Glutamatergic neuron (in vitro differentiated cells): ENCODE measurements around the gene UNC13A. TPM values are rescaled to one million over a fixed set of nuclear protein-coding genes. Genes with fewer than 3 reads are reported as not detected.
A peak's percentile ranks its signal among the peaks of the same experiment; 100 is the strongest.

ENCODE experiments used
- DNase-seq: peaks from one replicate; pipeline ENCODE4 v3.0.0; 2022
- H3K27ac Mint-ChIP-seq: one replicate; pipeline ENCODE4 v1.8.0; 2020; ENCODE audit warnings: mild to moderate bottlenecking, mixed read lengths, inconsistent platforms; ENCODE audit not compliant: unreplicated experiment
- H3K27me3 Mint-ChIP-seq: one replicate; pipeline ENCODE4 v1.8.0; 2020; ENCODE audit warnings: mild to moderate bottlenecking, moderate library complexity, mixed read lengths, inconsistent platforms; ENCODE audit not compliant: unreplicated experiment
- H3K36me3 Mint-ChIP-seq: one replicate; pipeline ENCODE4 v1.8.0; 2020; ENCODE audit warnings: mild to moderate bottlenecking, mixed read lengths, inconsistent platforms; ENCODE audit not compliant: unreplicated experiment
- H3K4me1 Mint-ChIP-seq: one replicate; pipeline ENCODE4 v1.8.0; 2020; ENCODE audit warnings: mild to moderate bottlenecking, low read depth, mixed read lengths, inconsistent platforms; ENCODE audit not compliant: unreplicated experiment
- H3K4me3 Mint-ChIP-seq: one replicate; pipeline ENCODE4 v1.8.0; 2020; ENCODE audit warnings: mild to moderate bottlenecking, mixed read lengths, inconsistent platforms; ENCODE audit not compliant: unreplicated experiment
- H3K9me3 Mint-ChIP-seq: one replicate; pipeline ENCODE4 v1.8.0; 2020; ENCODE audit warnings: mild to moderate bottlenecking, moderate library complexity, mixed read lengths, inconsistent platforms; ENCODE audit not compliant: unreplicated experiment
- total RNA-seq: library from RNA; stranded (reverse); fragmentation: NEBNext Ultra II Directional; extraction: Animal tissue kit (Norgen Biotek cat#: 25700); gene quantifications from one replicate; pipeline ENCODE4 v1.2.1, GENCODE V29; 2021; ENCODE audit not compliant: unreplicated experiment
- TF ChIP-seq, protein P1 (sequence below): fragments of 200-600 bp; sonication (generic); IDR thresholded peaks from one replicate; pipeline ENCODE4 v1.5.0; 2021; ENCODE audit not compliant: partially characterized antibody, unreplicated experiment

The UNC13A gene
- total RNA-seq, 1 donor from 2014 or later = 79.7 TPM

DNA sequence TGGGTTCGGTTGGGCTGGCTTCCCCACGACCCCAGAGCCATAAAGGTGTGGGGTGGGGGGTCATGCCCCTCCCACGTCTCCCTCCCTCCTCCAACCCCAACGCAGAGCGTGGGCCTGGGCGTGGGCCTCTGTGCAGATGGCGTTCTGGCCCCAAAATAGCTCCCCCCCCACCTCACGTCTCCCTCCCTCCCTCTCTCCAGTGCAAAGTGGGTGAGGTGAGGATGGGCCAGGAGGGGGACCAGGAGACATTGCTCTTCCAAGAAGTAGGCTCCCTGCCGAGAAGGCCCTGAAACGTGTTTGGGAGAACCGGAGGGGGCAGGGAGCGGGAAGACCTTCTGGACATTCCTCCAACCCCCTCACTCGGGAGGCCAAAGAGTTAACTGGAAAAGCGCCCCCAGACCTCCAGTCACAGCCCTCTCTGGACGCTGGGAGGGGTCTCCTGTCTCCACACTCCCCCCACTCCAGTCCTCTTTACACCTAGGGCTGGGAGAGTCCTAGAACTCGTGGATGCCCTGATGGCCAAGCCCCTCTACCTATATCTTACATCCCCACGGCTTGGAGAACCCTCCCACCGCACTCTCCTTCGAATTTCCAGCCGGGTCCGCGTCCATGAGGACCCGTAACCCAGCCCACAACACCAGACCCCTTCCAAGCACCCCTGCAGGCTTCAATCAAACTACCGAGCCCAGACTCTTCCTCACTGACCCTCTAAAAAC lies 855 bp downstream of the UNC13A start:
- H3K9me3 Mint-ChIP-seq = no peaks in the 10 kb centered on the region
- peaks cover 2% of the 10 kb centered on the region for H3K27me3 Mint-ChIP-seq
- peaks cover 4% of the 10 kb centered on the region for H3K36me3 Mint-ChIP-seq
- DNase-seq = peak; percentile 27
- peak overlapping the region; percentile 99 for H3K4me3 Mint-ChIP-seq
- peak overlapping the region; percentile 63 for H3K27ac Mint-ChIP-seq
- peaks cover 4% of the 10 kb centered on the region for H3K4me1 Mint-ChIP-seq
- TF ChIP-seq, protein P1, sequence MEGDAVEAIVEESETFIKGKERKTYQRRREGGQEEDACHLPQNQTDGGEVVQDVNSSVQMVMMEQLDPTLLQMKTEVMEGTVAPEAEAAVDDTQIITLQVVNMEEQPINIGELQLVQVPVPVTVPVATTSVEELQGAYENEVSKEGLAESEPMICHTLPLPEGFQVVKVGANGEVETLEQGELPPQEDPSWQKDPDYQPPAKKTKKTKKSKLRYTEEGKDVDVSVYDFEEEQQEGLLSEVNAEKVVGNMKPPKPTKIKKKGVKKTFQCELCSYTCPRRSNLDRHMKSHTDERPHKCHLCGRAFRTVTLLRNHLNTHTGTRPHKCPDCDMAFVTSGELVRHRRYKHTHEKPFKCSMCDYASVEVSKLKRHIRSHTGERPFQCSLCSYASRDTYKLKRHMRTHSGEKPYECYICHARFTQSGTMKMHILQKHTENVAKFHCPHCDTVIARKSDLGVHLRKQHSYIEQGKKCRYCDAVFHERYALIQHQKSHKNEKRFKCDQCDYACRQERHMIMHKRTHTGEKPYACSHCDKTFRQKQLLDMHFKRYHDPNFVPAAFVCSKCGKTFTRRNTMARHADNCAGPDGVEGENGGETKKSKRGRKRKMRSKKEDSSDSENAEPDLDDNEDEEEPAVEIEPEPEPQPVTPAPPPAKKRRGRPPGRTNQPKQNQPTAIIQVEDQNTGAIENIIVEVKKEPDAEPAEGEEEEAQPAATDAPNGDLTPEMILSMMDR = no peak

DNA sequence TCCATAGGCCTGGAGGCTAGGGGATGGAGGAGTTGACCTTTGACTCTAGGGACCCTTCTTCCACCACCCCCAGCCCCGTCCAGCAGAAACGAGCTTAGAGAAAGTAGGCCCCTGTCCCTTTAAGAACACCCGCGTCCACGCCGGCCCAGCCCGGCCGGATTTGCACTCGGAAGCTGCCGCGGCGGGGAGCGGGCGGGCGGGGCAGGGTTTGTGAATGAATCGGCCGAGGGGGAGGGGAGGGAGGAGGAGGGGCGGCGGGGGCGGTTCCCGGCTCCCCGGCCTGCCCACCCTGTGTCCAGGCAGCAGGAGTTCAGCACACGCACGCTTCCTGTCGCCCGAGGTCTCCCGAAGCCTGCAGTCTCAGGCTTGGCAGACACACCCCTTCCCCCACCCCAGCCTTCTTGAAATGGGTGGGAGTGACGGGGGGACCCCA lies 1.5 kb downstream of the UNC13A start:
- Mint-ChIP-seq H3K9me3 (no peaks in the 10 kb centered on the region), H3K4me3 (peak overlapping the region; percentile 99), H3K4me1 (peaks cover 6% of the 10 kb centered on the region), H3K27ac (no peak overlapping the region), H3K27me3 (peaks cover 2% of the 10 kb centered on the region), H3K36me3 (peaks cover 6% of the 10 kb centered on the region)
- TF ChIP-seq, protein P1 = no peak
- DNase-seq = peak; percentile 82

DNA sequence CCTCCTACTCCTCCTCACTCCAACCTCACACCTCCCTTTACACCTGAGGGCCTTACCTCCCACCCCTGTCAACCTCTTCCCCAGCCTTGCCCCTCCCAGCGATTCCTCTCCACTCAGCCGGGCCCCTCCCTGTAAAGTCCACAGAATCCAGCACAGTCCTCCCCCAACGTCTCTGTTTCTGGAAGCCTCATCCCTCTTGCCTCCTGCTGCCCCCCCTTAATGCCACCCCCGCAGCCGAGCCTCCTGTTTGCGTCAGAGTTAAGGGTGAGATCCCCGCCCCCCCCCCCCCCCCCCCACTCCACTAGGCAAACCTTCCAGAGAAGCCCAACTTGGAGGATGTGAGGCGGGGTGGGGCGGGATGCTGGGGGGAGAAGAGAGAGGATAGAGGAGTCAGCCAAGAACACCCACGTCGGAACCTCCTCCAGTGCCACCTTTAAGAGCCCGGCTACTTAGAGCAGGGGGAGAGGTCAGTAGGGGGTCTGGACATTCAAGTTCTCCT lies 2.1 kb downstream of the UNC13A start:
- H3K9me3 Mint-ChIP-seq = peaks cover 4% of the 10 kb centered on the region
- H3K4me3 Mint-ChIP-seq = peak overlapping the region; percentile 86
- peaks cover 6% of the 10 kb centered on the region for H3K36me3 Mint-ChIP-seq
- DNase-seq = no peak
- peaks cover 2% of the 10 kb centered on the region for H3K27me3 Mint-ChIP-seq
- peak overlapping the region; percentile 38 for H3K27ac Mint-ChIP-seq
- TF ChIP-seq, protein P1 = no peak
- H3K4me1 Mint-ChIP-seq = peaks cover 8% of the 10 kb centered on the region

DNA sequence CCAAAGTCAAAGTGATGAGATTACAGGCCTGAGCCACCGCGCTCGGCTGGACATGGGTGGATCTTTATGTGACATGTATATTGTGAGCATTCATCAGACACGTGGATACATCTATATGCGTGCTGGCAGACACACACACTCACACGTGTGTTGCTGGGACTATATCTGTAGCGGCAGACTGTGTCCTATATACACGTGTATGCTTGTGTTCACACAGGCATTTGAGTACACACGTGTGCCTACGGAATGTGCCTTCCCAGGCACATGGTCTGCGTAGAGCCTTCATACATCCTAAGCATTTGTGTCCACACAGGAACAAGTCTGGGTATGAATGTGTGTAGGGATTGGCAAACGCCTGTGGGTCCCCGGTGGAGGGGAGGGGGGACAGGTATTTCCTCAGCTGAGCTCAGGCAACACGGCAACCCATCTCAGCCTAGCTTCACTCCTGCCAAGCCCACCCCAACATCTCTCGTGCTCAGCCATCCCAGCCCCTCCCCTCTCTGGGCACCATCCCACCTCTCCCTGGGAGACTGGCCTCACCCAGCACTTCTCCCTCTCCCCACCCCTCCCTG lies 2.6 kb downstream of the UNC13A start:
- peaks cover 9% of the 10 kb centered on the region for H3K4me1 Mint-ChIP-seq
- no peak for DNase-seq
- TF ChIP-seq, protein P1 = no peak
- peaks cover 2% of the 10 kb centered on the region for H3K27me3 Mint-ChIP-seq
- peak overlapping the region; percentile 34 for H3K4me3 Mint-ChIP-seq
- H3K9me3 Mint-ChIP-seq = peaks cover 5% of the 10 kb centered on the region
- H3K36me3 Mint-ChIP-seq = peaks cover 6% of the 10 kb centered on the region
- peak overlapping the region; percentile 38 for H3K27ac Mint-ChIP-seq

DNA sequence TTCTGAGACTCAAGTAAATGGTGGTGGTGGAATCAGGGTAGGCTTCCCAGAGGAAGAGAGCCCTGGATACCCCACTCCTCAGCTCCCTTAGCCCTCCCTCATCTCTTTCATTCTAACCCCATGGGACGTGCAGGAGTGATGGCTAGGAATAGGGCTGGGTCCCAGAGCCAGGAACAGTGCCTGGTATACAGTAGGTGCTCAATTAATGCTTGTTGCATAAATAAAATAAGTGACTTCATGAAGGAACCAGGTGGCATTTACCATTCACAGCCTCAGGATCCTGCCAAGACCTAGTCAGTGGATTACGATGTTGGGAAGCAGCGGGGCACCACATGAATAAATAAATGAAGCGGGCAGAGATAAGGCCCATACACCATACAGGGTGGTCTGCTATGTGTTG lies 3.9 kb downstream of the UNC13A start:
- TF ChIP-seq, protein P1 = no peak
- Mint-ChIP-seq H3K9me3 (peaks cover 5% of the 10 kb centered on the region), H3K36me3 (peaks cover 6% of the 10 kb centered on the region), H3K4me1 (peaks cover 14% of the 10 kb centered on the region), H3K4me3 (no peak overlapping the region), H3K27me3 (peaks cover 3% of the 10 kb centered on the region), H3K27ac (no peak overlapping the region)
- DNase-seq = no peak
